Endothelial cell of umbilical vein (primary cell): ENCODE results near the gene SLC36A3. TPM values are rescaled to one million over a fixed set of nuclear protein-coding genes. Genes with fewer than 3 reads are reported as not detected.

Source experiments
- BruUV-seq: library from RNA; stranded (reverse); fragments of 400-500 nt; replicated peaks from 2 replicates; lab custom pipeline; 2021; lab: Mats Ljungman, UMichigan
- CTCF ChIA-PET: fragments of 300-600, 350-600 bp; sonication (Branson Sonifier 250); formaldehyde crosslinking; loops from one replicate; lab custom pipeline; 2021; ENCODE audit warnings: antibody characterized with exemption, inconsistent platforms; lab: Charles Lee
- POLR2A ChIA-PET: fragments of 300-600, 350-600 bp; sonication (Branson Sonifier 250); formaldehyde crosslinking; loops from one replicate; lab custom pipeline; 2021; ENCODE audit warnings: antibody characterized with exemption, inconsistent platforms; lab: Charles Lee
- DNase-seq: peaks from one replicate; pipeline ENCODE4 v3.0.0-alpha.2; 2011; ENCODE audit warnings: low read depth, low spot score
- FAIRE-seq: peaks from 2 replicates; lab custom pipeline; 2011; peaks lifted over from hg19 to GRCh38; lab: Jason Lieb, UNC
- H2AFZ ChIP-seq: 2 replicates; pipeline ENCODE4 v1.6.0; 2012; ENCODE audit warnings: low read depth, low read length, control low read depth, inconsistent platforms
- H3K27ac ChIP-seq: 2 replicates; pipeline ENCODE4 v1.5.1; 2011; ENCODE audit warnings: low read depth, mild to moderate bottlenecking, control low read depth, low read length, moderate library complexity; ENCODE audit not compliant: insufficient read depth
- H3K27me3 ChIP-seq, 2 experiments: 2 replicates each; pipeline versions ENCODE4 v1.6.0 to v1.6.1; 2011; ENCODE audit warnings: low read length in 2 of 2, mixed read lengths in 1 of 2; ENCODE audit not compliant: control insufficient read depth in 2 of 2, insufficient read depth in 2 of 2
- H3K36me3 ChIP-seq, 2 experiments: 2 replicates in 1 of 2; 3 replicates in 1 of 2; pipeline ENCODE4 v1.5.1; 2011; ENCODE audit warnings: low read length in 2 of 2, mild to moderate bottlenecking in 1 of 2, moderate library complexity in 1 of 2; ENCODE audit not compliant: control insufficient read depth in 2 of 2, insufficient read depth in 2 of 2; ENCODE audit errors: extremely low read depth in 1 of 2
- H3K4me1 ChIP-seq: 3 replicates; pipeline ENCODE4 v1.5.1; 2011; ENCODE audit warnings: mild to moderate bottlenecking, low read length; ENCODE audit not compliant: control insufficient read depth, insufficient read depth; ENCODE audit errors: extremely low read depth
- H3K4me2 ChIP-seq: 2 replicates; pipeline ENCODE4 v1.6.1; 2011; ENCODE audit warnings: low read length, control low read depth, mixed read lengths; ENCODE audit not compliant: insufficient read depth
- H3K4me3 ChIP-seq, 3 experiments: fragments of 200-600 bp in 1 of 3; sonication (generic), shearing (Covaris generic) in 1 of 3; replicated peaks in 1 of 3; 2 replicates each; pipeline ENCODE4 v1.5.1; 2011 to 2016; ENCODE audit warnings: control low read depth in 3 of 3, low read length in 3 of 3, mild to moderate bottlenecking in 2 of 3, inconsistent platforms in 1 of 3, low read depth in 1 of 3, moderate library complexity in 1 of 3; ENCODE audit not compliant: insufficient read depth in 1 of 3
- H3K79me2 ChIP-seq: 2 replicates; pipeline ENCODE4 v1.6.0; 2012; ENCODE audit warnings: low read length, inconsistent platforms; ENCODE audit not compliant: control insufficient read depth, insufficient read depth
- H3K9ac ChIP-seq: replicated peaks from 2 replicates; pipeline ENCODE3; 2011; ENCODE audit warnings: low read length, control low read depth; ENCODE audit not compliant: insufficient read depth; ENCODE audit errors: extremely low read depth
- H3K9me1 ChIP-seq: replicated peaks from 3 replicates; pipeline ENCODE4 v1.6.0; 2011; ENCODE audit warnings: mild to moderate bottlenecking, low read length; ENCODE audit not compliant: control insufficient read depth, insufficient read depth; ENCODE audit errors: extremely low read depth
- H3K9me3 ChIP-seq: replicated peaks from 2 replicates; pipeline ENCODE4 v1.5.1; 2012; ENCODE audit warnings: low read length, inconsistent platforms; ENCODE audit not compliant: control insufficient read depth, insufficient read depth
- H4K20me1 ChIP-seq: replicated peaks from 2 replicates; pipeline ENCODE3; 2011; ENCODE audit warnings: mild to moderate bottlenecking, low read length; ENCODE audit not compliant: control insufficient read depth, insufficient read depth; ENCODE audit errors: extremely low read depth
- CTCF ChIP-seq, 2 donors: IDR thresholded peaks; 1 replicate in 1 of 2; 2 replicates in 1 of 2; pipeline ENCODE4 v1.5.1; 2011; ENCODE audit warnings: low read length in 2 of 2, mild to moderate bottlenecking in 2 of 2, moderate library complexity in 2 of 2, control low read depth in 1 of 2, inconsistent platforms in 1 of 2, low read depth in 1 of 2; ENCODE audit not compliant: insufficient read depth in 1 of 2; ENCODE audit errors: extremely low read depth in 1 of 2
- EZH2 ChIP-seq: IDR thresholded peaks from 2 replicates; pipeline ENCODE4 v1.6.1; 2012; ENCODE audit warnings: borderline replicate concordance, low read depth, mild to moderate bottlenecking, moderate library complexity, low read length, inconsistent platforms; ENCODE audit not compliant: severe bottlenecking
- FOS ChIP-seq: IDR thresholded peaks from 2 replicates; pipeline ENCODE4 v1.6.1; 2011; ENCODE audit warnings: mild to moderate bottlenecking, low read length, moderate library complexity, borderline replicate concordance; ENCODE audit not compliant: insufficient read depth
- GATA2 ChIP-seq: IDR thresholded peaks from 2 replicates; pipeline ENCODE4 v1.7.0; 2011; ENCODE audit warnings: low read depth, mild to moderate bottlenecking, moderate library complexity, mixed read lengths, low read length; ENCODE audit not compliant: insufficient read length, insufficient read depth
- JUN ChIP-seq: IDR thresholded peaks from 2 replicates; pipeline ENCODE4 v1.6.1; 2011; ENCODE audit warnings: borderline replicate concordance, low read depth; ENCODE audit not compliant: insufficient read length, insufficient read depth
- MAX ChIP-seq: IDR thresholded peaks from 2 replicates; pipeline ENCODE4 v1.6.1; 2011; ENCODE audit not compliant: insufficient read depth, insufficient read length
- MYC ChIP-seq: IDR thresholded peaks from one replicate; pipeline ENCODE4 v1.6.1; 2011; ENCODE audit warnings: mild to moderate bottlenecking, low read depth, low read length
- POLR2A ChIP-seq: IDR thresholded peaks from 2 replicates; pipeline ENCODE4 v1.6.1; 2012; ENCODE audit warnings: low read depth, mild to moderate bottlenecking, control low read depth, low read length
- POLR2AphosphoS5 ChIP-seq: IDR thresholded peaks from 2 replicates; pipeline ENCODE4 v1.6.1; 2012; ENCODE audit warnings: low read depth, mild to moderate bottlenecking, control low read depth, low read length, moderate library complexity; ENCODE audit not compliant: insufficient read depth
- dilution Hi-C: fragments of 300-500 bp; cut with MboI; formaldehyde crosslinking; loops from one replicate; pipeline ENCODE4 v1.15.0; 2019; ENCODE audit warnings: low sequenced_read_pairs; ENCODE audit not compliant: extremely low pct_ligation_motif_present
- intact Hi-C: fragments of 100-400 bp; cut with micrococcal nuclease; formaldehyde crosslinking; loops from one replicate; pipeline ENCODE4 v1.10.0; 2022
- polyA plus RNA-seq, 4 experiments: library from polyadenylated mRNA; depleted of rRNA in 3 of 4; stranded (reverse) in 3 of 4; unstranded in 1 of 4; fragments of >200 nt; gene quantifications; 2 replicates each; pipeline versions ENCODE4 v1.2.1 to v1.2.3, GENCODE V29; 2011 to 2012; ENCODE audit warnings: missing spikeins in 1 of 4
- total RNA-seq: library from RNA; stranded (reverse); gene quantifications from 2 replicates; pipeline ENCODE4 v1.2.3, GENCODE V29; 2021

The SLC36A3 gene
- total and polyA plus RNA-seq, 2 donors (not counting 3 experiments of a cell fraction or from before 2014, with no cell fraction given): not detected

GRCh38 chr5:151281001-151281639 lies 22.4 kb downstream of the SLC36A3 start:
- H3K79me2 ChIP-seq: no peaks in the 10 kb centered on the region
- no TSS peak for BruUV-seq
- no peak overlapping the region for H3K9ac ChIP-seq
- H2AFZ ChIP-seq: no peak overlapping the region
- no peaks in the 10 kb centered on the region for H3K9me1 ChIP-seq
- intact Hi-C loops: no loop called here
- no peak overlapping the region for H3K4me3 ChIP-seq
- TF ChIP-seq POLR2AphosphoS5: no peak
- TF ChIP-seq CTCF (IDR thresholded peaks at IDR 0.05; ENCODE audit: extremely low read depth in 1 of 2, insufficient read depth in 1 of 2, low read depth in 1 of 2, low read length in 2 of 2): no peak
- TF ChIP-seq MAX: no peak
- no peak for TF ChIP-seq MYC
- TF ChIP-seq FOS: no peak
- no peak for TF ChIP-seq GATA2
- TF ChIP-seq POLR2A: no peak
- no peak for TF ChIP-seq JUN
- no peak for TF ChIP-seq EZH2
- no peak overlapping the region for H3K4me2 ChIP-seq
- FAIRE-seq (no peak), DNase-seq (no peak)
- no peaks in the 10 kb centered on the region for H4K20me1 ChIP-seq
- H3K36me3 ChIP-seq: no peaks in the 10 kb centered on the region
- H3K27ac ChIP-seq: no peak overlapping the region
- ChIA-PET POLR2A (no interaction called here), CTCF (no interaction called here)
- no peaks in the 10 kb centered on the region for H3K9me3 ChIP-seq
- H3K4me1 ChIP-seq: no peaks in the 10 kb centered on the region
- dilution Hi-C loops: no loop called here
- no peaks in the 10 kb centered on the region for H3K27me3 ChIP-seq
